ENCODE data around the gene CD2BP2. TPM values are rescaled to one million over a fixed set of nuclear protein-coding genes. Genes with fewer than 3 reads are reported as not detected.
A peak's percentile ranks its signal among the peaks of the same experiment; 100 is the strongest.
"Not testable (repeated sequence)": the region's sequence is repeated elsewhere in the genome, so short reads cannot be mapped to it uniquely, and the experiment has no call there.

Gene CD2BP2
- polyA plus RNA-seq, 1 donor (not counting 4 experiments of a cell fraction or from before 2014, with no cell fraction given), result 49.5 TPM

DNA sequence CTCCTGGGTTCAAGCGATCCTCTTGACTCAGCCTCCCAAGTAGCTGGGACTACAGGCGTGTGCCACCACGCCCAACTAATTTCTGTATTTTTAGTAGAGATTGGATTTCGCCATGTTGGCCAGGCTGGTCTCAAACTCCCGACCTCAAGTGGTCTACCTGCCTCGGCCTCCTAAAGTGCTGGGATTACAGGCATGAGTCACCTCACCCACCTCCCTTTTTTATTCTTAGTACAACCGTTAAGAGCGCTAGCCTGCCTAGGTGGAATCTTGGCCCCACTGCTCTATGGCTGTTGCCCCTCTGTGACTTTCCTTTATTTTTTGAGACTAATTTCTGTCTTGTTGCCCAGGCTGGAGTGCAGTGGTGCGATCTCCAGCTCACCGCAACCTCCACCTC is 17.1 kb downstream of the CD2BP2 start:
- H3K36me3 ChIP-seq (ENCODE audit: control insufficient read depth in 2 of 2, extremely low read depth in 1 of 2, insufficient read depth in 2 of 2, low read length in 2 of 2); DNase-seq (ENCODE audit: low read depth, low spot score); H4K20me1 ChIP-seq (ENCODE audit: control insufficient read depth, extremely low read depth, insufficient read depth, low read length); H3K27ac ChIP-seq (ENCODE audit: control insufficient read depth, insufficient read depth, low read length); H2AFZ ChIP-seq (ENCODE audit: control insufficient read depth, low read length); H3K9me1 ChIP-seq (ENCODE audit: control insufficient read depth, extremely low read depth, insufficient read depth, low read length); H3K4me2 ChIP-seq (ENCODE audit: control insufficient read depth, extremely low read depth, insufficient read depth, low read depth, low read length); H3K4me3 ChIP-seq (ENCODE audit: control insufficient read depth in 2 of 3, extremely low read depth in 1 of 3, insufficient read depth in 2 of 3, low read depth in 1 of 3, low read length in 3 of 3); FAIRE-seq; H3K9ac ChIP-seq (ENCODE audit: control insufficient read depth, extremely low read depth, insufficient read depth, low read length); H3K4me1 ChIP-seq (ENCODE audit: control insufficient read depth, extremely low read depth, insufficient read depth, low read length); dilution Hi-C loops (cut with MboI; ENCODE audit: extremely low pct_ligation_motif_present, low sequenced_read_pairs); H3K27me3 ChIP-seq (ENCODE audit: control insufficient read depth, extremely low read depth, insufficient read depth, low read length); H3K9me3 ChIP-seq (ENCODE audit: control insufficient read depth, low read depth, low read length); H3K79me2 ChIP-seq (ENCODE audit: control insufficient read depth, insufficient read depth, low read length): not testable (repeated sequence)

DNA sequence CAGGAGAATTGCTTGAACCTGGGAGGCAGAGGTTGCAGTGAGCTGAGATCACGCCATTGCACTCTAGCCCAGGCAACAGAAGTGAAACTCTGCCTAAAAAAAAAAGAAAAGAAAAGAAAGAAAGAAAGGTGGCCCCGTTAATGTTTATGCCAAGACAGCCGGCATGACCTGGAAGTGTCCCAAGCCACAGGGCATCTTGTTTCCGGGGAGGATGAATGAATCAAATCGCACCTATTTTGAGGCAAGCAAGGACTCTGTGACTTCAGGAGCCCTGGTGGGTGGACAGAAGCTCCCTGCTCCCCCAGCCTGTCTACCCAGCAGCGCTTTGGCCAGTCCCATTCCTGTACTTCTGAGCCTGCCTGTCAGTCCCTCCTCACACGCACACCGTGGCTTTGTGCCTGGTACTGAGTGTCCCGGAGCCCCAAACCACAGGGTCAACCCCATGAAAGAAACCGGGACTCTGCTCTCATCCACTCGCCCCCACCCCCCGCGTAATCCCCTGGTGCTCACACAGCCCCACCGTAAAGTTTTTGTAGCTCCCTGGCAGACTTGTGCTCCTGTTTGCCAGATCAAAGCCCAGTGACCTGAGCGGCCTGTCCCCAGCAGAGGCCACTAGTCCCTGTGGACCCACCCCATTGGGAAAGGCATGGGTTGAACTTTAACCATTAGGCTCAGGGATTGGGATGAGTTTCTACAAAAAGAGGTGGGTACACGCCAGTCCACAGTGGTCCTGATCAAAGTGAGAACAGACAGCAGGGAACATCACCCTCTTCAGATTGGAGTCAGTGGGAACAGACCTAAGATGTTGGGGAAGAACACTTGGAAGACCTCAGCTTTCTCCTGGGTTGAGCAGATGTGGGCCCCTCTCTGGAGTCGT is 19.3 kb downstream of the CD2BP2 start:
- FAIRE-seq (no peak), DNase-seq (ENCODE audit: low read depth, low spot score) (peak; percentile 46)
- H2AFZ ChIP-seq (ENCODE audit: control insufficient read depth, low read length), result peak overlapping the region; percentile 69
- H3K27ac ChIP-seq (ENCODE audit: control insufficient read depth, insufficient read depth, low read length), result peak overlapping the region; percentile 69
- peak overlapping the region; percentile 65 to 68 (median 67) for H3K4me3 ChIP-seq (ENCODE audit: control insufficient read depth in 2 of 3, extremely low read depth in 1 of 3, insufficient read depth in 2 of 3, low read depth in 1 of 3, low read length in 3 of 3)
- H3K27me3 ChIP-seq (ENCODE audit: control insufficient read depth, extremely low read depth, insufficient read depth, low read length), result no peaks in the 10 kb centered on the region
- peaks cover 5% of the 10 kb centered on the region for H3K4me1 ChIP-seq (ENCODE audit: control insufficient read depth, extremely low read depth, insufficient read depth, low read length)
- no peaks in the 10 kb centered on the region for H3K36me3 ChIP-seq (ENCODE audit: control insufficient read depth in 2 of 2, extremely low read depth in 1 of 2, insufficient read depth in 2 of 2, low read length in 2 of 2)
- no peaks in the 10 kb centered on the region for H4K20me1 ChIP-seq (ENCODE audit: control insufficient read depth, extremely low read depth, insufficient read depth, low read length)
- H3K9me1 ChIP-seq (ENCODE audit: control insufficient read depth, extremely low read depth, insufficient read depth, low read length), result peaks cover 2% of the 10 kb centered on the region
- dilution Hi-C loops (cut with MboI; ENCODE audit: extremely low pct_ligation_motif_present, low sequenced_read_pairs), result no loop called here
- peak overlapping the region; percentile 84 for H3K4me2 ChIP-seq (ENCODE audit: control insufficient read depth, extremely low read depth, insufficient read depth, low read depth, low read length)
- no peaks in the 10 kb centered on the region for H3K9me3 ChIP-seq (ENCODE audit: control insufficient read depth, low read depth, low read length)
- no peak for TF ChIP-seq EZH2 (IDR thresholded peaks at IDR 0.05; ENCODE audit: low read length)
- TF ChIP-seq, protein P1, sequence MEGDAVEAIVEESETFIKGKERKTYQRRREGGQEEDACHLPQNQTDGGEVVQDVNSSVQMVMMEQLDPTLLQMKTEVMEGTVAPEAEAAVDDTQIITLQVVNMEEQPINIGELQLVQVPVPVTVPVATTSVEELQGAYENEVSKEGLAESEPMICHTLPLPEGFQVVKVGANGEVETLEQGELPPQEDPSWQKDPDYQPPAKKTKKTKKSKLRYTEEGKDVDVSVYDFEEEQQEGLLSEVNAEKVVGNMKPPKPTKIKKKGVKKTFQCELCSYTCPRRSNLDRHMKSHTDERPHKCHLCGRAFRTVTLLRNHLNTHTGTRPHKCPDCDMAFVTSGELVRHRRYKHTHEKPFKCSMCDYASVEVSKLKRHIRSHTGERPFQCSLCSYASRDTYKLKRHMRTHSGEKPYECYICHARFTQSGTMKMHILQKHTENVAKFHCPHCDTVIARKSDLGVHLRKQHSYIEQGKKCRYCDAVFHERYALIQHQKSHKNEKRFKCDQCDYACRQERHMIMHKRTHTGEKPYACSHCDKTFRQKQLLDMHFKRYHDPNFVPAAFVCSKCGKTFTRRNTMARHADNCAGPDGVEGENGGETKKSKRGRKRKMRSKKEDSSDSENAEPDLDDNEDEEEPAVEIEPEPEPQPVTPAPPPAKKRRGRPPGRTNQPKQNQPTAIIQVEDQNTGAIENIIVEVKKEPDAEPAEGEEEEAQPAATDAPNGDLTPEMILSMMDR (optimal IDR thresholded peaks at IDR 0.05 in 1 of 3, IDR thresholded peaks at IDR 0.05 in 1 of 3, conservative IDR thresholded peaks at IDR 0.05 in 1 of 3; ENCODE audit: extremely low read depth in 1 of 3, insufficient read depth in 2 of 3, low read length in 3 of 3), result no peak
- peaks cover 17% of the 10 kb centered on the region for H3K79me2 ChIP-seq (ENCODE audit: control insufficient read depth, insufficient read depth, low read length)
- H3K9ac ChIP-seq (ENCODE audit: control insufficient read depth, extremely low read depth, insufficient read depth, low read length), result peak overlapping the region; percentile 78

DNA sequence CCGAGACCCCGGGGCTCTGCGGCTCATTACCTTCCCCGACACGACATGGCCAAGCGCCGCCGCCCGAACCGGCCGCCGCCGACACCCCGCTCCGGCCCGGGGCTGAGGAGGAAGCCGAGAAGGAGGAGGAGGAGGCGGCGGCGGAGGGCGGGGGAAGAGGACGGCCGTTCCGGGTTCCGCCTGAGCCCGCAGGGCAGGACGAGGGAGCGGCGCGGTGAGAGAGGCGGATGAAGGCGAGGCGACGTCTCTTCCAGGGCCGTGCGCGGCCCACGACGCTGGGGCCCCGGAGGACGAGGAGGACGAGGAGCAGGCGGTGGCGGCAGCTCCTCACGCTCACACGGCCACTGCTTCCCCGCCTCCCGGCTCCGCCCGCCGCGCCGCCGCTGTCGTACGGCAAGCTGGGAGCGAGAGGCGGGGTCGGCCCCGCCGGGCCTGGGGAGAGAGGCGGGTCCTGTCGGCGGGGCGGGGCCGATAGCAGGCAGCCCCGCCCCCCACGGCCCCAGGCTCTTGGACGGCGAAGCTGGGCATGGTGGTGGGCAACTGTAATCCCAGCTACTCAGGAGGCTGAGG is 20.0 kb downstream of the CD2BP2 start:
- peak; percentile 25 for DNase-seq (ENCODE audit: low read depth, low spot score)
- H4K20me1 ChIP-seq (ENCODE audit: control insufficient read depth, extremely low read depth, insufficient read depth, low read length); H3K27me3 ChIP-seq (ENCODE audit: control insufficient read depth, extremely low read depth, insufficient read depth, low read length); H3K36me3 ChIP-seq (ENCODE audit: control insufficient read depth in 2 of 2, extremely low read depth in 1 of 2, insufficient read depth in 2 of 2, low read length in 2 of 2); FAIRE-seq; dilution Hi-C loops (cut with MboI; ENCODE audit: extremely low pct_ligation_motif_present, low sequenced_read_pairs); H3K9me1 ChIP-seq (ENCODE audit: control insufficient read depth, extremely low read depth, insufficient read depth, low read length); H3K4me1 ChIP-seq (ENCODE audit: control insufficient read depth, extremely low read depth, insufficient read depth, low read length); H3K9me3 ChIP-seq (ENCODE audit: control insufficient read depth, low read depth, low read length): not testable (repeated sequence)
- peaks cover 23% of the 10 kb centered on the region for H3K79me2 ChIP-seq (ENCODE audit: control insufficient read depth, insufficient read depth, low read length)
- H3K9ac ChIP-seq (ENCODE audit: control insufficient read depth, extremely low read depth, insufficient read depth, low read length), result peak overlapping the region; percentile 78
- H3K4me2 ChIP-seq (ENCODE audit: control insufficient read depth, extremely low read depth, insufficient read depth, low read depth, low read length), result peak overlapping the region; percentile 84
- peak overlapping the region; percentile 74 for H2AFZ ChIP-seq (ENCODE audit: control insufficient read depth, low read length)
- peak overlapping the region; percentile 65 to 68 (median 67) for H3K4me3 ChIP-seq (ENCODE audit: control insufficient read depth in 2 of 3, extremely low read depth in 1 of 3, insufficient read depth in 2 of 3, low read depth in 1 of 3, low read length in 3 of 3)
- H3K27ac ChIP-seq (ENCODE audit: control insufficient read depth, insufficient read depth, low read length), result peak overlapping the region; percentile 69

DNA sequence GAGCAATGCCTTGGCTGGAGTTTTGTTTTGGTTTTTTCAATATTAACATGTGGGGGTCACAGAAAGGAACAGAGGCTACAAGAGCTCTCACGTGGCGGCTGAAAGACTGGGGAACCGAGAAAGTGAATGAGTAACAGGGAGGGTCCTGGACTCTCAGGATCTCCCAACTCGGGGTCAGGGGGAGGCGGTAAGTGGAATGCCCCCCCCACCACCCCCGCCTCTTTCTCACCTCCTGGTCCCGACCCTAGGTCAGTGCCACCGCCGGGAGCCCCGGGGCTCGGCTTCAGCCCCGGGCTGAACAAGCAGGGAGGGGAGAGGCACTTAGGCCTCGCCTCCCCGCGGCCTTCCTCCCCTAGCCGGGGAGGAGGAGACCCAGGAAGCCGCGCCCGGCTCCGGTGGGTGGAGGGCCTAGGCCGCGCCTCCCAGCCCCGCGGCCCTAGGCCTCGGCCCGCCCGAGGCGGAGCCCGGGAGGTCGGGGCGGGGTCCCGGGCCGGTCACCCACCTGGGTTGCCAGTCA is 20.6 kb downstream of the CD2BP2 start:
- FAIRE-seq; H3K9me3 ChIP-seq (ENCODE audit: control insufficient read depth, low read depth, low read length); H4K20me1 ChIP-seq (ENCODE audit: control insufficient read depth, extremely low read depth, insufficient read depth, low read length); DNase-seq (ENCODE audit: low read depth, low spot score); H3K27me3 ChIP-seq (ENCODE audit: control insufficient read depth, extremely low read depth, insufficient read depth, low read length); H3K4me1 ChIP-seq (ENCODE audit: control insufficient read depth, extremely low read depth, insufficient read depth, low read length); dilution Hi-C loops (cut with MboI; ENCODE audit: extremely low pct_ligation_motif_present, low sequenced_read_pairs); H3K36me3 ChIP-seq (ENCODE audit: control insufficient read depth in 2 of 2, extremely low read depth in 1 of 2, insufficient read depth in 2 of 2, low read length in 2 of 2); H2AFZ ChIP-seq (ENCODE audit: control insufficient read depth, low read length); H3K9me1 ChIP-seq (ENCODE audit: control insufficient read depth, extremely low read depth, insufficient read depth, low read length): not testable (repeated sequence)
- H3K4me2 ChIP-seq (ENCODE audit: control insufficient read depth, extremely low read depth, insufficient read depth, low read depth, low read length), result peak overlapping the region; percentile 32
- H3K9ac ChIP-seq (ENCODE audit: control insufficient read depth, extremely low read depth, insufficient read depth, low read length), result peak overlapping the region; percentile 78
- H3K79me2 ChIP-seq (ENCODE audit: control insufficient read depth, insufficient read depth, low read length), result peaks cover 25% of the 10 kb centered on the region
- H3K4me3 ChIP-seq (ENCODE audit: control insufficient read depth in 2 of 3, extremely low read depth in 1 of 3, insufficient read depth in 2 of 3, low read depth in 1 of 3, low read length in 3 of 3), result peak overlapping the region; percentile 57 to 69 (median 67)
- H3K27ac ChIP-seq (ENCODE audit: control insufficient read depth, insufficient read depth, low read length), result peak overlapping the region; percentile 26

Measured in keratinocyte (primary cell).